ENCODE results near the gene PRKACG.
A peak's percentile ranks its signal among the peaks of the same experiment; 100 is the strongest.

PRKACG gene

DNA sequence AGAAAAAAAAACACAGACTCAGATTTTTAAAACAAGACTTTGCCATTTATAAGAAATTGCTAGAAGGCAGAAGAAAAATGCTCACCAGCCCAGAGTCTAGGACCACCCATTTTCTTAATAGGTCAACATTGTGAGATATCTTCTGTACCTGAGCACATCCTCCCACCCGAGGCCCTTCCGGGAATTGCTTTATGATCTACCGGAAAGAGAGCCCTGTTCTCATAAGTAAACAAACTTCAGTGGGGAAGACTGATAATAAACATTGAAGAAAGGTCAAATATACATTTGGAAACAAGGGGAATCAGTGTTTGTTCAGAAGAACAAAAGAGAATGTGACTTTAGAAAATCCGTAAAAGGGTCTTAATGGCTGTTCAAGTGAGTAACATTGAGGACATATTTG lies 44.4 kb downstream of the PRKACG start:
- Histone ChIP-seq H2BK15ac (ENCODE audit: low read depth, poor library complexity, severe bottlenecking) (no peak overlapping the region), H4K8ac (ENCODE audit: low read length) (no peak overlapping the region), H3K36me3 (ENCODE audit: control insufficient read depth in 1 of 2, insufficient read depth in 2 of 2, low read depth in 1 of 2, low read length in 2 of 2) (no peaks in the 10 kb centered on the region), H2AFZ (ENCODE audit: low read depth, low read length) (no peak overlapping the region), H3K27me3 (ENCODE audit: control insufficient read depth in 1 of 2, insufficient read depth in 1 of 2, low read length in 2 of 2) (peaks cover 0 to 4% of the 10 kb centered on the region in 2 experiments), H2BK12ac (ENCODE audit: low read length in 2 of 2) (no peak overlapping the region), H2AK5ac (ENCODE audit: low read length, severe bottlenecking) (no peak overlapping the region), H3K4me2 (ENCODE audit: low read length, poor library complexity, severe bottlenecking) (no peak overlapping the region), H3K23ac (ENCODE audit: low read length in 2 of 2) (no peak overlapping the region), H3K14ac (ENCODE audit: low read length in 2 of 2) (no peak overlapping the region), H4K91ac (ENCODE audit: low read length) (no peak overlapping the region), H3K27ac (ENCODE audit: low read length, poor library complexity, severe bottlenecking) (no peak overlapping the region), H3K4me1 (ENCODE audit: control insufficient read depth, insufficient read depth, low read depth, low read length) (no peaks in the 10 kb centered on the region), H3K4me3 (ENCODE audit: insufficient read depth in 1 of 2, low read depth in 1 of 2, low read length in 2 of 2) (no peak overlapping the region), H2BK5ac (ENCODE audit: low read depth, low read length, poor library complexity, severe bottlenecking) (no peak overlapping the region), H3K9me3 (ENCODE audit: control insufficient read depth, low read length) (no peaks in the 10 kb centered on the region), H3K79me1 (replicated peaks; ENCODE audit: low read length, poor library complexity, severe bottlenecking) (no peaks in the 10 kb centered on the region), H3K4ac (ENCODE audit: low read depth in 1 of 2, low read length in 2 of 2) (no peak overlapping the region), H3K18ac (ENCODE audit: low read depth in 1 of 2, low read length in 2 of 2) (no peak overlapping the region), H2BK120ac (ENCODE audit: low read depth, low read length) (no peak overlapping the region), H3K9ac (ENCODE audit: low read length) (no peak overlapping the region)
- DNase-seq: peak; percentile 15
- WGBS: 29% methylated on average over 2 of the region's 4 CpGs

DNA sequence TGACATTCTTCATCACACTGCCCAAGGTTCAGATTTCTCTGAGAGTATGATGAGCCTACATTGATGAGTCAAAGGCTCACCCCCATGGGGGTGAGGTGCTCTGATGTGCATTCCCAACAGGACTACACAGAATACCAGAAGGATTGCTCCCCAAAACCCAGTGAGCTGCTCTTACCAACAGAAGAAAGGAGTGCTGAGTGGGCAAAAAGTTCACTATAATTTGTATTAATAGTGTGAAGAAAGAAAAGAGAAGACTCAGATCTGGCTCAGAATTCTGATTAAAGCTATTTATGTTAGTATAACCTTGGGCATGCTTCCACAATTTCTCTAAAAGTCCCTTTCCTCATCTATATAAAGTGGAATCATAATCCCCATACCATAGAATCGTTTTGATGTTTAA lies 46.1 kb downstream of the PRKACG start:
- no peak overlapping the region for H3K27ac ChIP-seq (ENCODE audit: low read length, poor library complexity, severe bottlenecking)
- H2AK5ac ChIP-seq (ENCODE audit: low read length, severe bottlenecking): no peak overlapping the region
- WGBS: 85% methylated on average over 1 of the region's 1 CpG
- H3K79me1 ChIP-seq (replicated peaks; ENCODE audit: low read length, poor library complexity, severe bottlenecking): no peaks in the 10 kb centered on the region
- peak overlapping the region in 1 of 2 experiments; percentile 73 for H3K4ac ChIP-seq (ENCODE audit: low read depth in 1 of 2, low read length in 2 of 2)
- no peak overlapping the region for H4K8ac ChIP-seq (ENCODE audit: low read length)
- H3K23ac ChIP-seq (ENCODE audit: low read length in 2 of 2): no peak overlapping the region
- H3K14ac ChIP-seq (ENCODE audit: low read length in 2 of 2): no peak overlapping the region
- no peaks in the 10 kb centered on the region for H3K4me1 ChIP-seq (ENCODE audit: control insufficient read depth, insufficient read depth, low read depth, low read length)
- H3K36me3 ChIP-seq (ENCODE audit: control insufficient read depth in 1 of 2, insufficient read depth in 2 of 2, low read depth in 1 of 2, low read length in 2 of 2): no peaks in the 10 kb centered on the region
- H2BK15ac ChIP-seq (ENCODE audit: low read depth, poor library complexity, severe bottlenecking): no peak overlapping the region
- no peak overlapping the region for H2BK120ac ChIP-seq (ENCODE audit: low read depth, low read length)
- no peak for DNase-seq
- no peak overlapping the region for H4K91ac ChIP-seq (ENCODE audit: low read length)
- no peak overlapping the region for H3K9ac ChIP-seq (ENCODE audit: low read length)
- H2AFZ ChIP-seq (ENCODE audit: low read depth, low read length): no peak overlapping the region
- no peak overlapping the region for H3K4me2 ChIP-seq (ENCODE audit: low read length, poor library complexity, severe bottlenecking)
- no peak overlapping the region for H3K4me3 ChIP-seq (ENCODE audit: insufficient read depth in 1 of 2, low read depth in 1 of 2, low read length in 2 of 2)
- H2BK12ac ChIP-seq (ENCODE audit: low read length in 2 of 2): no peak overlapping the region
- no peaks in the 10 kb centered on the region for H3K9me3 ChIP-seq (ENCODE audit: control insufficient read depth, low read length)
- H3K27me3 ChIP-seq (ENCODE audit: control insufficient read depth in 1 of 2, insufficient read depth in 1 of 2, low read length in 2 of 2): peaks cover 4 to 9% of the 10 kb centered on the region in 2 experiments
- no peak overlapping the region for H2BK5ac ChIP-seq (ENCODE audit: low read depth, low read length, poor library complexity, severe bottlenecking)
- no peak overlapping the region for H3K18ac ChIP-seq (ENCODE audit: low read depth in 1 of 2, low read length in 2 of 2)

DNA sequence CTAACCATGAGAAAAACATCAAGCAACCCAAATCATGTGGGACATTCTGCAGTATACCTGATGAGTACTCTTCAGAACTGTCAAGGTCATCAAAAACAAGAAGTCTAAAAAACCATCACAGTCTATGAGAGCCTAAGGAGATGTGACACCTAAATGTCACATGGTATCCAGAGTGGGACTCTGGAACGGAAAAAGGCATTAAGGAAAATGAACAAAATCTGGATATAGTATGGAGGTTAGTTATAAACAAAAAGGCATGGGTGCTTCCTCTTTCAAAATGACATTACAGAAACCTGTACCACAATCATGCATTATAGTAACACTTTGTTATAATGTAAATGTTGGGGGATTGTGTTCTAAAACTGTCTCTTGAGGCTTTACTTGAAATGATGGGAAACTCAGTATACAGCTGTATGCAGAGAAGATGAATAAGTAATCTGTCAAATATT lies 47.4 kb downstream of the PRKACG start:
- Histone ChIP-seq H3K9me3 (ENCODE audit: control insufficient read depth, low read length) (no peaks in the 10 kb centered on the region), H3K27ac (ENCODE audit: low read length, poor library complexity, severe bottlenecking) (no peak overlapping the region), H3K9ac (ENCODE audit: low read length) (no peak overlapping the region), H2AK5ac (ENCODE audit: low read length, severe bottlenecking) (no peak overlapping the region), H3K79me1 (replicated peaks; ENCODE audit: low read length, poor library complexity, severe bottlenecking) (no peaks in the 10 kb centered on the region), H2BK12ac (ENCODE audit: low read length in 2 of 2) (no peak overlapping the region), H3K4ac (ENCODE audit: low read depth in 1 of 2, low read length in 2 of 2) (no peak overlapping the region), H4K8ac (ENCODE audit: low read length) (no peak overlapping the region), H2BK5ac (ENCODE audit: low read depth, low read length, poor library complexity, severe bottlenecking) (no peak overlapping the region), H3K4me1 (ENCODE audit: control insufficient read depth, insufficient read depth, low read depth, low read length) (no peaks in the 10 kb centered on the region), H3K27me3 (ENCODE audit: control insufficient read depth in 1 of 2, insufficient read depth in 1 of 2, low read length in 2 of 2) (peaks cover 8 to 20% of the 10 kb centered on the region in 2 experiments), H3K23ac (ENCODE audit: low read length in 2 of 2) (no peak overlapping the region), H3K36me3 (ENCODE audit: control insufficient read depth in 1 of 2, insufficient read depth in 2 of 2, low read depth in 1 of 2, low read length in 2 of 2) (no peaks in the 10 kb centered on the region), H2BK120ac (ENCODE audit: low read depth, low read length) (no peak overlapping the region), H3K18ac (ENCODE audit: low read depth in 1 of 2, low read length in 2 of 2) (no peak overlapping the region), H3K14ac (ENCODE audit: low read length in 2 of 2) (no peak overlapping the region), H3K4me3 (ENCODE audit: insufficient read depth in 1 of 2, low read depth in 1 of 2, low read length in 2 of 2) (no peak overlapping the region), H2BK15ac (ENCODE audit: low read depth, poor library complexity, severe bottlenecking) (no peak overlapping the region), H4K91ac (ENCODE audit: low read length) (no peak overlapping the region), H2AFZ (ENCODE audit: low read depth, low read length) (no peak overlapping the region), H3K4me2 (ENCODE audit: low read length, poor library complexity, severe bottlenecking) (no peak overlapping the region)
- DNase-seq: no peak
- WGBS: 89% methylated on average over 1 of the region's 1 CpG

DNA sequence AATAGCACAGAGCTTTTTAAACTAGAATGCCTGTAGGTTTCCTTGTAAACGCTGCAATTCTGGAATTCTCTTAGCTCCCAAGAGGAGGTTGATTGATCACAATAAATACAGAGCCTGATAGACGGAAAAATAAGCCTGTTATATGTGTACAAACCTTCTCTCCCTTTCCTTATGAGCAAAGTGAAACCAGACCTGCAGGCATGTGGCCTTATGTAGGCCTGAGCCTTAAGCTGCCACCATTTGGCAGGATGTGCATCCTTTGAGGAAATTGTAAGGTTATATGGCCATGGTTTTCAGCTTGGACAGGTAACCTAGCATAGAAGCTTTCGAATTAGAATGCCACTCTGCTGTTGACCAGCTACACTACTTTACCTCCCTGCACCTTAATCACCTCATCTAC lies 49.1 kb downstream of the PRKACG start:
- Histone ChIP-seq H3K23ac (ENCODE audit: low read length in 2 of 2) (no peak overlapping the region), H2AFZ (ENCODE audit: low read depth, low read length) (no peak overlapping the region), H3K4ac (ENCODE audit: low read depth in 1 of 2, low read length in 2 of 2) (peak overlapping the region; percentile 66 to 73), H3K79me1 (replicated peaks; ENCODE audit: low read length, poor library complexity, severe bottlenecking) (no peaks in the 10 kb centered on the region), H3K27ac (ENCODE audit: low read length, poor library complexity, severe bottlenecking) (no peak overlapping the region), H3K4me1 (ENCODE audit: control insufficient read depth, insufficient read depth, low read depth, low read length) (no peaks in the 10 kb centered on the region), H3K36me3 (ENCODE audit: control insufficient read depth in 1 of 2, insufficient read depth in 2 of 2, low read depth in 1 of 2, low read length in 2 of 2) (no peaks in the 10 kb centered on the region), H3K9me3 (ENCODE audit: control insufficient read depth, low read length) (no peaks in the 10 kb centered on the region), H2BK12ac (ENCODE audit: low read length in 2 of 2) (peak overlapping the region in 1 of 2 experiments; percentile 37), H3K18ac (ENCODE audit: low read depth in 1 of 2, low read length in 2 of 2) (peak overlapping the region in 1 of 2 experiments; percentile 34), H3K14ac (ENCODE audit: low read length in 2 of 2) (no peak overlapping the region), H3K9ac (ENCODE audit: low read length) (no peak overlapping the region), H2BK15ac (ENCODE audit: low read depth, poor library complexity, severe bottlenecking) (no peak overlapping the region), H3K4me3 (ENCODE audit: insufficient read depth in 1 of 2, low read depth in 1 of 2, low read length in 2 of 2) (no peak overlapping the region), H2BK120ac (ENCODE audit: low read depth, low read length) (peak overlapping the region; percentile 27), H3K4me2 (ENCODE audit: low read length, poor library complexity, severe bottlenecking) (no peak overlapping the region), H4K8ac (ENCODE audit: low read length) (peak overlapping the region; percentile 27), H4K91ac (ENCODE audit: low read length) (peak overlapping the region; percentile 7), H2AK5ac (ENCODE audit: low read length, severe bottlenecking) (no peak overlapping the region), H2BK5ac (ENCODE audit: low read depth, low read length, poor library complexity, severe bottlenecking) (no peak overlapping the region), H3K27me3 (ENCODE audit: control insufficient read depth in 1 of 2, insufficient read depth in 1 of 2, low read length in 2 of 2) (peaks cover 10 to 23% of the 10 kb centered on the region in 2 experiments)
- 74% methylated on average over 2 of the region's 3 CpGs for WGBS
- DNase-seq: peak; percentile 38

Data from mesenchymal stem cell (in vitro differentiated cells and primary cell).